A549 (cell line): ENCODE data around the gene ARPC2. TPM values are rescaled to one million over a fixed set of nuclear protein-coding genes. Genes with fewer than 3 reads are reported as not detected.

Source experiments
- ATAC-seq, 2 experiments: fragments of 200-7000 bp in 1 of 2; fragments of >200 bp in 1 of 2; cut with Nextera tagmentation in 1 of 2; cut with Tn5 transposase in 1 of 2; 3 replicates each; pipeline versions ENCODE4 v1.8.0 to v1.9.1; 2018 to 2020; ENCODE audit warnings: mild to moderate bottlenecking in 1 of 2, moderate library complexity in 1 of 2
- CTCF ChIA-PET: fragments of 300-600 bp; sonication (Branson Sonifier 250); formaldehyde crosslinking; extraction: SDS; loops from one replicate; lab custom pipeline; 2021; ENCODE audit warnings: antibody characterized with exemption, inconsistent platforms; lab: Yijun Ruan, JAX
- POLR2A ChIA-PET: fragments of 350-600 bp; formaldehyde crosslinking; extraction: SDS; loops from one replicate; lab custom pipeline; 2021; ENCODE audit warnings: antibody characterized with exemption, inconsistent platforms; lab: Yijun Ruan, JAX
- DNase-seq, 2 experiments: peaks; one replicate each; pipeline versions ENCODE4 v3.0.0 to v3.0.0-alpha.2; 2011 to 2016; ENCODE audit warnings: low read depth in 1 of 2, low spot score in 1 of 2
- FAIRE-seq: peaks from 2 replicates; lab custom pipeline; 2011; peaks lifted over from hg19 to GRCh38; lab: Jason Lieb, UNC
- H3K27ac ChIP-seq, 2 experiments: fragments of >200 bp; sonication (Bioruptor Twin); formaldehyde crosslinking; 3 replicates each; pipeline ENCODE4 v1.5.1; 2016 to 2017
- H3K4me1 ChIP-seq: fragments of >200 bp; sonication (Bioruptor Twin); formaldehyde crosslinking; 3 replicates; pipeline ENCODE4 v1.6.1; 2016
- H3K4me2 ChIP-seq: fragments of >200 bp; sonication (Bioruptor Twin); formaldehyde crosslinking; 3 replicates; pipeline ENCODE4 v1.6.1; 2016
- H3K4me3 ChIP-seq: fragments of >200 bp; sonication (Bioruptor Twin); formaldehyde crosslinking; 3 replicates; pipeline ENCODE4 v1.5.1; 2016
- H3K9me3 ChIP-seq: fragments of >200 bp; sonication (Bioruptor Twin); formaldehyde crosslinking; 3 replicates; pipeline ENCODE4 v1.6.1; 2016
- ATOH8 ChIP-seq: fragments of 250-450 bp; sonication (Bioruptor Pico); IDR thresholded peaks from 2 replicates; pipeline ENCODE4 v1.5.0; 2020; ENCODE audit warnings: low read depth, mild to moderate bottlenecking, moderate library complexity
- CHD2 ChIP-seq: fragments of 150-350 bp; IDR thresholded peaks from 2 replicates; pipeline ENCODE4 v1.6.1; 2014; ENCODE audit warnings: low read length; ENCODE audit not compliant: partially characterized antibody
- CTCF ChIP-seq: fragments of >200 bp; sonication (Bioruptor Twin); formaldehyde crosslinking; IDR thresholded peaks from 3 replicates; pipeline ENCODE4 v1.5.1; 2016
- E2F6 ChIP-seq: IDR thresholded peaks from 2 replicates; pipeline ENCODE4 v1.6.1; 2012; ENCODE audit warnings: low read depth, borderline replicate concordance
- EHMT2 ChIP-seq: fragments of 200-600 bp; sonication (generic); IDR thresholded peaks from 2 replicates; pipeline ENCODE4 v1.6.1; 2016; ENCODE audit warnings: antibody characterized with exemption, low read depth, mild to moderate bottlenecking, moderate library complexity
- ELK1 ChIP-seq: fragments of 150-350 bp; IDR thresholded peaks from 2 replicates; pipeline ENCODE4 v1.6.1; 2014; ENCODE audit warnings: low read depth, mild to moderate bottlenecking, low read length
- EP300 ChIP-seq, 2 experiments: fragments of >200 bp; sonication (Bioruptor Twin); formaldehyde crosslinking; IDR thresholded peaks; 2 replicates in 1 of 2; 3 replicates in 1 of 2; pipeline ENCODE4 v1.6.1; 2016 to 2017
- ESRRA ChIP-seq: fragments of 150-350 bp; IDR thresholded peaks from 2 replicates; pipeline ENCODE4 v1.6.1; 2014; ENCODE audit warnings: mild to moderate bottlenecking, low read length, borderline replicate concordance
- FOXS1 ChIP-seq: fragments of 250-450 bp; sonication (Bioruptor Pico); IDR thresholded peaks from 2 replicates; pipeline ENCODE4 v1.5.0; 2020; ENCODE audit warnings: mild to moderate bottlenecking, moderate library complexity
- HMGXB4 ChIP-seq: fragments of 250-450 bp; sonication (Bioruptor Pico); IDR thresholded peaks from 2 replicates; pipeline ENCODE4 v1.5.0; 2021; ENCODE audit warnings: mild to moderate bottlenecking, moderate library complexity, borderline replicate concordance
- JUN ChIP-seq, 2 experiments: fragments of >200 bp; sonication (Bioruptor Twin); formaldehyde crosslinking; IDR thresholded peaks; 2 replicates in 1 of 2; 3 replicates in 1 of 2; pipeline ENCODE4 v1.6.1; 2016 to 2017
- NPAS2 ChIP-seq: fragments of 250-450 bp; sonication (Bioruptor Pico); IDR thresholded peaks from 2 replicates; pipeline ENCODE4 v1.8.0; 2022; ENCODE audit warnings: mild to moderate bottlenecking, moderate library complexity, borderline replicate concordance
- PHF8 ChIP-seq: fragments of 200-600 bp; sonication (generic); IDR thresholded peaks from 2 replicates; pipeline ENCODE4 v1.6.1; 2016; ENCODE audit warnings: low read depth, mild to moderate bottlenecking, antibody characterized with exemption, moderate library complexity, borderline replicate concordance
- POLR2A ChIP-seq: IDR thresholded peaks from 2 replicates; pipeline ENCODE4 v1.6.1; 2012; ENCODE audit warnings: mild to moderate bottlenecking, low read length
- POLR2AphosphoS2 ChIP-seq: conservative IDR thresholded peaks from 2 replicates; pipeline ENCODE4 v1.6.1; 2012; ENCODE audit warnings: low read length, improper control_type of control experiment, inconsistent platforms
- TFCP2L1 ChIP-seq: fragments of 250-450 bp; sonication (Bioruptor Pico); IDR thresholded peaks from 2 replicates; pipeline ENCODE4 v1.5.0; 2021; ENCODE audit warnings: mild to moderate bottlenecking
- TP53 ChIP-seq: fragments of 250-450 bp; sonication (Bioruptor Pico); IDR thresholded peaks from 2 replicates; pipeline ENCODE4 v1.5.0; 2021; ENCODE audit warnings: mild to moderate bottlenecking, moderate library complexity
- ZC3H11A ChIP-seq: fragments of 450-650 bp; IDR thresholded peaks from 2 replicates; pipeline ENCODE4 v1.6.1; 2014; ENCODE audit warnings: antibody characterized with exemption, mild to moderate bottlenecking
- ZNF302 ChIP-seq: fragments of 250-450 bp; sonication (Bioruptor Pico); IDR thresholded peaks from 2 replicates; pipeline ENCODE4 v1.9.0; 2021; ENCODE audit warnings: inconsistent platforms, mild to moderate bottlenecking, moderate library complexity
- WGBS: methylation state at CpG from one replicate; pipeline ENCODE4 v1.1.6; 2017; ENCODE audit errors: missing lambda C conversion rate; 5-methylcytosine and 5-hydroxymethylcytosine counted together
- polyA plus RNA-seq, 4 experiments: library from polyadenylated mRNA; depleted of rRNA in 3 of 4; stranded (reverse); fragments of >200 nt; fragmentation: RNase III in 1 of 4; extraction: RNeasy Plus Mini Kit Qiagen cat#74134 plus additional on column Dnase treatment in 1 of 4; gene quantifications; 2 replicates in 3 of 4; 3 replicates in 1 of 4; pipeline ENCODE4 v1.2.3, GENCODE V29; 2011 to 2017

Gene ARPC2
- polyA plus RNA-seq, 2 of the 4 experiments (the other 2 are of a cell fraction): 263 to 374 TPM

GRCh38 chr2:218217360-218218267 is 625 bp downstream of the ARPC2 start:
- peak; percentile 18; the same call in 1 of the 2 replicates for TF ChIP-seq PHF8
- TF ChIP-seq NPAS2 (CRISPR knock-in tag): no peak
- peak in 1 of 2 experiments; percentile 43; a peak in 1 of 5 replicates for TF ChIP-seq JUN (IDR thresholded peaks at IDR 0.05)
- peak; percentile 19; the same call in 1 of the 2 replicates for TF ChIP-seq POLR2A
- TF ChIP-seq, all 56 proteins: peak for 3
- Histone ChIP-seq H3K4me2 (peak overlapping the region; percentile 93), H3K4me3 (peak overlapping the region; percentile 90), H3K9me3 (no peaks in the 10 kb centered on the region), H3K4me1 (peaks cover 31% of the 10 kb centered on the region), H3K27ac (peak overlapping the region; percentile 92 to 99)
- CTCF ChIA-PET: no interaction called here
- POLR2A ChIA-PET: interaction anchor here (1.1 kb wide), 1 partner anchor 11 kb away, joined by 3 read pairs; no protein-coding TSS in a partner anchor
- 2% methylated on average over 25 of the region's 47 CpGs for WGBS
- ATAC-seq: peak; percentile 75 to 82
- DNase-seq: peak; percentile 45 to 48
- FAIRE-seq: no peak

- DNase-seq: no peak
These were observed 1.5 kb downstream of the ARPC2 start for GRCh38 chr2:218218268-218219185.

More at GRCh38 chr2:218218268-218219185, 1.5 kb downstream of the ARPC2 start:
- WGBS: 40% methylated on average over 4 of the region's 4 CpGs
- H3K27ac ChIP-seq: peak overlapping the region; percentile 92 to 99
- H3K9me3 ChIP-seq: no peaks in the 10 kb centered on the region
- CTCF ChIA-PET: interaction anchor here (0.6 to 2.7 kb wide), 4 partner anchors 10 to 1701 kb away, joined by 3 to 8 read pairs (median 4); no protein-coding TSS in a partner anchor
- peak overlapping the region; percentile 93 for H3K4me2 ChIP-seq
- ATAC-seq (no peak), FAIRE-seq (no peak)
- peak overlapping the region; percentile 90 for H3K4me3 ChIP-seq
- POLR2A ChIA-PET: no interaction called here
- peaks cover 35% of the 10 kb centered on the region for H3K4me1 ChIP-seq
- TF ChIP-seq POLR2AphosphoS2: no peak
- TF ChIP-seq ZC3H11A: no peak
- TF ChIP-seq ESRRA: no peak
- no peak for TF ChIP-seq ZNF302 (CRISPR knock-in tag)
- no peak for TF ChIP-seq TFCP2L1
- no peak for TF ChIP-seq TP53 (CRISPR knock-in tag)
- no peak for TF ChIP-seq FOXS1 (CRISPR knock-in tag)
- no peak for TF ChIP-seq CHD2
- no peak for TF ChIP-seq PHF8
- no peak for TF ChIP-seq EP300 (IDR thresholded peaks at IDR 0.05)
- no peak for TF ChIP-seq ELK1
- TF ChIP-seq E2F6: no peak
- no peak for TF ChIP-seq HMGXB4 (CRISPR knock-in tag)
- no peak for TF ChIP-seq ATOH8 (CRISPR knock-in tag)
- TF ChIP-seq EHMT2: no peak
- no peak for TF ChIP-seq CTCF
